H1 (cell line): ENCODE measurements around the gene MASP1. TPM values are rescaled to one million over a fixed set of nuclear protein-coding genes. Genes with fewer than 3 reads are reported as not detected.

Experiments used
- CTCF ChIA-PET: fragments of 300-600 bp; sonication (Branson Sonifier 250); formaldehyde crosslinking; loops from one replicate; lab custom pipeline; 2021; ENCODE audit not compliant: partially characterized antibody; lab: Charles Lee
- POLR2A ChIA-PET: fragments of 300-600 bp; sonication (Branson Sonifier 250); formaldehyde crosslinking; loops from one replicate; lab custom pipeline; 2021; ENCODE audit warnings: inconsistent platforms; ENCODE audit not compliant: partially characterized antibody; lab: Charles Lee
- DNase-seq, 2 experiments: peaks; one replicate each; pipeline versions ENCODE4 v3.0.0 to v3.0.0-alpha.2; 2010 to 2022; ENCODE audit warnings: low spot score in 2 of 2, low read depth in 1 of 2, mixed read lengths in 1 of 2
- FAIRE-seq: peaks from 2 replicates; lab custom pipeline; 2011; peaks lifted over from hg19 to GRCh38; lab: Jason Lieb, UNC
- H2AFZ ChIP-seq: 2 replicates; pipeline ENCODE4 v1.8.1; 2012; ENCODE audit warnings: low read length, inconsistent platforms
- H2AK5ac ChIP-seq: 2 replicates; pipeline ENCODE4 v1.6.1; 2013; ENCODE audit warnings: low read depth, low read length
- H2BK120ac ChIP-seq: replicated peaks from 2 replicates; pipeline ENCODE3; 2013; ENCODE audit warnings: low read depth, low read length, inconsistent platforms
- H2BK12ac ChIP-seq: 2 replicates; pipeline ENCODE4 v1.6.1; 2013; ENCODE audit warnings: low read depth, low read length
- H2BK15ac ChIP-seq: 2 replicates; pipeline ENCODE4 v1.6.1; 2013; ENCODE audit warnings: low read length
- H2BK20ac ChIP-seq: 2 replicates; pipeline ENCODE4 v1.6.1; 2013; ENCODE audit warnings: low read length
- H2BK5ac ChIP-seq: 2 replicates; pipeline ENCODE4 v1.6.1; 2013; ENCODE audit warnings: low read depth, low read length
- H3K14ac ChIP-seq: 2 replicates; pipeline ENCODE4 v1.6.1; 2013; ENCODE audit warnings: inconsistent platforms; ENCODE audit not compliant: insufficient read length
- H3K18ac ChIP-seq: 2 replicates; pipeline ENCODE4 v1.6.1; 2013; ENCODE audit warnings: low read length; ENCODE audit errors: extremely low read depth
- H3K23ac ChIP-seq: 2 replicates; pipeline ENCODE4 v1.6.1; 2013; ENCODE audit warnings: inconsistent platforms; ENCODE audit not compliant: insufficient read length
- H3K23me2 ChIP-seq: 2 replicates; pipeline ENCODE4 v1.6.1; 2013; ENCODE audit warnings: low read depth, low read length
- H3K27ac ChIP-seq: 2 replicates; pipeline ENCODE4 v1.6.1; 2011; ENCODE audit warnings: low read depth, low read length, inconsistent platforms
- H3K27me3 ChIP-seq, 4 experiments: replicated peaks in 1 of 4; 1 replicate in 1 of 4; 2 replicates in 3 of 4; pipeline versions ENCODE4 v1.6.1 to v1.8.1; 2011 to 2013; ENCODE audit warnings: low read length in 3 of 4, mild to moderate bottlenecking in 3 of 4, inconsistent platforms in 2 of 4, mixed read lengths in 2 of 4, moderate library complexity in 1 of 4; ENCODE audit not compliant: control insufficient read depth in 3 of 4, insufficient read depth in 3 of 4; ENCODE audit errors: extremely low read depth in 1 of 4
- H3K36me3 ChIP-seq, 4 experiments: 2 replicates each; pipeline versions ENCODE4 v1.6.1 to v1.8.1; 2011 to 2013; ENCODE audit warnings: mild to moderate bottlenecking in 4 of 4, low read length in 3 of 4, moderate library complexity in 2 of 4, control low read depth in 1 of 4, inconsistent platforms in 1 of 4; ENCODE audit not compliant: insufficient read depth in 4 of 4, control insufficient read depth in 2 of 4
- H3K4ac ChIP-seq: replicated peaks from 2 replicates; pipeline ENCODE3; 2013; ENCODE audit warnings: low read length, low read depth, mixed read lengths, inconsistent platforms; ENCODE audit not compliant: insufficient read length
- H3K4me1 ChIP-seq, 4 experiments: replicated peaks in 1 of 4; 1 replicate in 1 of 4; 2 replicates in 3 of 4; pipeline versions ENCODE4 v1.6.1 to v1.8.1; 2011 to 2013; ENCODE audit warnings: low read length in 3 of 4, inconsistent platforms in 2 of 4, mixed read lengths in 1 of 4; ENCODE audit not compliant: insufficient read depth in 4 of 4, control insufficient read depth in 3 of 4
- H3K4me2 ChIP-seq, 2 experiments: 2 replicates each; pipeline versions ENCODE4 v1.6.1 to v1.8.1; 2011 to 2013; ENCODE audit warnings: low read depth in 2 of 2, low read length in 2 of 2, control low read depth in 1 of 2, inconsistent platforms in 1 of 2, mild to moderate bottlenecking in 1 of 2; ENCODE audit not compliant: insufficient read depth in 1 of 2
- H3K4me3 ChIP-seq, 4 experiments: fragments of 200-600, 300-600 bp in 1 of 4; sonication (generic), shearing (Covaris generic), sonication (Bioruptor Twin) in 1 of 4; 2 replicates each; pipeline versions ENCODE4 v1.5.1 to v1.8.1; 2011 to 2016; ENCODE audit warnings: low read length in 4 of 4, low read depth in 3 of 4, control low read depth in 2 of 4, inconsistent platforms in 2 of 4, mild to moderate bottlenecking in 2 of 4, mixed read lengths in 1 of 4, moderate library complexity in 1 of 4; ENCODE audit not compliant: insufficient read depth in 2 of 4; ENCODE audit errors: extremely low read depth in 1 of 4
- H3K56ac ChIP-seq: replicated peaks from 2 replicates; pipeline ENCODE3; 2013; ENCODE audit warnings: low read depth, mild to moderate bottlenecking, mixed read lengths, low read length, inconsistent platforms; ENCODE audit not compliant: insufficient read length
- H3K79me1 ChIP-seq: 2 replicates; pipeline ENCODE4 v1.6.1; 2013; ENCODE audit warnings: low read depth, low read length, control low read depth
- H3K79me2 ChIP-seq, 2 experiments: 2 replicates each; pipeline versions ENCODE4 v1.6.1 to v1.8.1; 2012 to 2013; ENCODE audit warnings: low read length in 2 of 2, mild to moderate bottlenecking in 2 of 2, inconsistent platforms in 1 of 2; ENCODE audit not compliant: insufficient read depth in 2 of 2, control insufficient read depth in 1 of 2
- H3K9ac ChIP-seq, 4 experiments: replicated peaks in 1 of 4; 1 replicate in 1 of 4; 2 replicates in 3 of 4; pipeline versions ENCODE4 v1.6.1 to v1.8.1; 2011 to 2013; ENCODE audit warnings: low read depth in 3 of 4, low read length in 3 of 4, control low read depth in 2 of 4, mild to moderate bottlenecking in 2 of 4, moderate library complexity in 2 of 4, inconsistent platforms in 1 of 4; ENCODE audit errors: extremely low read depth in 1 of 4
- H3K9me3 ChIP-seq, 2 experiments: 2 replicates each; pipeline versions ENCODE4 v1.6.1 to v1.8.1; 2012 to 2013; ENCODE audit warnings: mild to moderate bottlenecking in 2 of 2, moderate library complexity in 2 of 2, control low read depth in 1 of 2, inconsistent platforms in 1 of 2, low read depth in 1 of 2, low read length in 1 of 2, mixed read lengths in 1 of 2; ENCODE audit not compliant: insufficient read depth in 2 of 2
- H4K20me1 ChIP-seq, 2 experiments: replicated peaks in 1 of 2; 2 replicates each; pipeline versions ENCODE3 to v1.8.1; 2011 to 2013; ENCODE audit warnings: inconsistent platforms in 2 of 2, low read length in 2 of 2, mild to moderate bottlenecking in 1 of 2; ENCODE audit not compliant: insufficient read depth in 2 of 2, control insufficient read depth in 1 of 2
- H4K5ac ChIP-seq: 2 replicates; pipeline ENCODE4 v1.6.1; 2013; ENCODE audit warnings: low read length, low read depth, mixed read lengths, inconsistent platforms; ENCODE audit not compliant: insufficient read length
- H4K8ac ChIP-seq: 2 replicates; pipeline ENCODE4 v1.8.0; 2013; ENCODE audit warnings: mild to moderate bottlenecking, moderate library complexity, low read length, inconsistent platforms; ENCODE audit not compliant: insufficient read depth; ENCODE audit errors: extremely low read depth
- H4K91ac ChIP-seq: replicated peaks from 2 replicates; pipeline ENCODE3; 2013; ENCODE audit warnings: low read length, mixed read lengths, inconsistent platforms; ENCODE audit not compliant: insufficient read length
- CBX5 ChIP-seq: fragments of 300-800, 300-1000 bp; sonication (generic); IDR thresholded peaks from 2 replicates; pipeline ENCODE4 v1.7.1; 2016; ENCODE audit warnings: antibody characterized with exemption, low read length, low read depth
- CEBPB ChIP-seq: IDR thresholded peaks from 2 replicates; pipeline ENCODE4 v1.6.1; 2012; ENCODE audit warnings: low read depth, low read length
- CTBP2 ChIP-seq: IDR thresholded peaks from 2 replicates; pipeline ENCODE4 v1.7.0; 2011; ENCODE audit warnings: borderline replicate concordance, mild to moderate bottlenecking, moderate library complexity, mixed read lengths, low read length; ENCODE audit not compliant: insufficient read depth, insufficient read length
- HDAC2 ChIP-seq, 2 experiments: fragments of 300-600 bp in 1 of 2; sonication (generic) in 1 of 2; IDR thresholded peaks; 2 replicates each; pipeline ENCODE4 v1.6.1; 2011 to 2012; ENCODE audit warnings: low read depth in 2 of 2, low read length in 2 of 2, mild to moderate bottlenecking in 2 of 2, moderate library complexity in 2 of 2, borderline replicate concordance in 1 of 2, inconsistent platforms in 1 of 2
- KDM5A ChIP-seq: fragments of 200-600 bp; IDR thresholded peaks from 2 replicates; pipeline ENCODE4 v1.7.1; 2012; ENCODE audit warnings: mild to moderate bottlenecking, low read length, inconsistent platforms, mixed read lengths
- NRF1 ChIP-seq: IDR thresholded peaks from 2 replicates; pipeline ENCODE4 v1.6.1; 2011; ENCODE audit warnings: mild to moderate bottlenecking, low read depth, low read length, improper control_type of control experiment
- POLR2AphosphoS5 ChIP-seq: IDR thresholded peaks from 2 replicates; pipeline ENCODE4 v1.6.1; 2011; ENCODE audit warnings: low read depth, low read length
- RXRA ChIP-seq: IDR thresholded peaks from 2 replicates; pipeline ENCODE4 v1.6.1; 2011; ENCODE audit warnings: low read depth, mild to moderate bottlenecking, low read length, moderate library complexity; ENCODE audit not compliant: insufficient read depth
- SIRT6 ChIP-seq: IDR thresholded peaks from one replicate; pipeline ENCODE4 v1.7.1; 2012; ENCODE audit warnings: low read length, inconsistent platforms
- SIX5 ChIP-seq: IDR thresholded peaks from 2 replicates; pipeline ENCODE4 v1.6.1; 2011; ENCODE audit warnings: mild to moderate bottlenecking, low read depth, low read length
- SP2 ChIP-seq: IDR thresholded peaks from 2 replicates; pipeline ENCODE4 v1.6.1; 2012; ENCODE audit warnings: mild to moderate bottlenecking, low read length, inconsistent platforms
- SUZ12 ChIP-seq: fragments of 200-600 bp; sonication (generic); IDR thresholded peaks from 2 replicates; pipeline ENCODE4 v1.6.1; 2012; ENCODE audit warnings: mild to moderate bottlenecking, inconsistent platforms, low read length, moderate library complexity, mixed read lengths
- TAF1 ChIP-seq: IDR thresholded peaks from 2 replicates; pipeline ENCODE4 v1.6.1; 2011; ENCODE audit warnings: mild to moderate bottlenecking, low read depth, low read length
- TCF12 ChIP-seq: IDR thresholded peaks from 2 replicates; pipeline ENCODE4 v1.6.1; 2011; ENCODE audit warnings: low read depth, mild to moderate bottlenecking, low read length
- TEAD4 ChIP-seq: IDR thresholded peaks from 2 replicates; pipeline ENCODE4 v1.6.1; 2012; ENCODE audit warnings: low read depth, low read length, inconsistent platforms, mixed read lengths
- WGBS, 2 experiments: shearing (Covaris generic) in 1 of 2; methylation state at CpG; one replicate each; pipeline versions ENCODE4 v1.1.6 to v1.1.7; 2013 to 2015; ENCODE audit warnings: low lambda C conversion rate in 2 of 2, mixed read lengths in 2 of 2, inconsistent platforms in 1 of 2, low coverage in 1 of 2, missing lambda C conversion rate in 1 of 2; ENCODE audit not compliant: insufficient replicate concordance in 2 of 2, insufficient coverage in 1 of 2, insufficient read length in 1 of 2; ENCODE audit errors: extremely low coverage in 1 of 2, missing lambda C conversion rate in 1 of 2; 5-methylcytosine and 5-hydroxymethylcytosine counted together
- polyA plus RNA-seq, 7 experiments: library from polyadenylated mRNA; depleted of rRNA in 3 of 7; stranded (reverse) in 5 of 7; unstranded in 2 of 7; fragments of >200 nt in 5 of 7; fragments of 200-250 nt in 2 of 7; gene quantifications; 1 replicate in 5 of 7; 2 replicates in 1 of 7; 4 replicates in 1 of 7; pipeline versions ENCODE4 v1.2.1 to v1.2.3, GENCODE V29; 2011 to 2013; ENCODE audit warnings: missing spikeins in 2 of 7, mixed read lengths in 2 of 7
- total RNA-seq: library from RNA; stranded (reverse); fragmentation: NEBNext Ultra II Directional; extraction: Animal tissue kit (Norgen Biotek cat#: 25700); gene quantifications from 2 replicates; pipeline ENCODE4 v1.2.1, GENCODE V29; 2021

The MASP1 gene
- total and polyA plus RNA-seq, 2 of the 8 experiments (the other 6 are each of a cell fraction or from before 2014, with no cell fraction given), result 2.7 to 3.5 TPM

GRCh38 chr3:187210091-187210490, 81.4 kb downstream of the MASP1 start:
- Histone ChIP-seq H3K4me3 (no peak overlapping the region), H4K5ac (no peak overlapping the region), H3K36me3 (peaks cover 0 to 9% (median 2%) of the 10 kb centered on the region in 4 experiments; a peak in 2 of 8 replicates), H2AFZ (no peak overlapping the region), H4K8ac (no peak overlapping the region), H4K91ac (no peak overlapping the region), H2AK5ac (no peak overlapping the region), H3K79me2 (no peaks in the 10 kb centered on the region), H3K4me1 (peaks cover 3 to 14% (median 7%) of the 10 kb centered on the region in 4 experiments; a peak in 4 of 7 replicates), H3K79me1 (no peaks in the 10 kb centered on the region), H2BK120ac (no peak overlapping the region), H2BK12ac (peak overlapping the region; percentile 3; the same call in 1 of the 2 replicates), H3K14ac (no peak overlapping the region), H3K23me2 (no peaks in the 10 kb centered on the region), H3K18ac (peak overlapping the region; percentile 41; the same call in 1 of the 2 replicates), H3K4ac (no peak overlapping the region), H2BK5ac (peak overlapping the region; percentile 16; the same call in 1 of the 2 replicates), H3K27ac (no peak overlapping the region), H3K23ac (no peak overlapping the region), H3K9ac (no peak overlapping the region), H3K56ac (no peak overlapping the region), H3K4me2 (0 out of 4 replicates have a peak overlapping the region, but pooled peaks of 1 of the 2 experiments have one; percentile 41), H3K9me3 (peaks cover 17% of the 10 kb centered on the region in 2 experiments), H4K20me1 (no peaks in the 10 kb centered on the region), H2BK15ac (no peak overlapping the region), H3K27me3 (no peaks in the 10 kb centered on the region), H2BK20ac (peak overlapping the region; percentile 76; the same call in 1 of the 2 replicates)
- DNase-seq (no peak), FAIRE-seq (no peak)
- 100% methylated on average over 1 of the region's 1 CpG; no CpG with 5 or more reads in 1 of the 2 experiments for WGBS, 2 experiments
- POLR2A ChIA-PET, result interaction anchor here (1.1 to 2.1 kb wide), 5 partner anchors 11 to 81 kb away, joined by 3 to 12 read pairs (median 6); no protein-coding TSS in a partner anchor
- CTCF ChIA-PET, result interaction anchor here (0.8 to 2.8 kb wide), 12 partner anchors 10 to 469 kb away, joined by 3 to 23 read pairs (median 4); no protein-coding TSS in a partner anchor
- TF ChIP-seq SIRT6, result no peak
- no peak for TF ChIP-seq TCF12
- TF ChIP-seq CBX5, result no peak
- no peak for TF ChIP-seq CTBP2
- no peak for TF ChIP-seq POLR2AphosphoS5
- no peak for TF ChIP-seq KDM5A
- no peak for TF ChIP-seq CEBPB
- no peak for TF ChIP-seq SUZ12
- TF ChIP-seq TEAD4, result no peak
- no peak for TF ChIP-seq TAF1
- no peak for TF ChIP-seq HDAC2 (IDR thresholded peaks at IDR 0.05; ENCODE audit: borderline replicate concordance in 1 of 2, low read depth in 2 of 2, low read length in 2 of 2)
- no peak for TF ChIP-seq NRF1
- TF ChIP-seq RXRA, result no peak
- TF ChIP-seq SIX5, result no peak
- TF ChIP-seq SP2, result no peak
